Natural killer cell (primary cell): ENCODE results near the gene TNNI3. TPM values are rescaled to one million over a fixed set of nuclear protein-coding genes. Genes with fewer than 3 reads are reported as not detected.
"Not testable (repeated sequence)": the region's sequence is repeated elsewhere in the genome, so short reads cannot be mapped to it uniquely, and the experiment has no call there.

Experiments used
- ATAC-seq, 3 donors: fragments of 150-1000 bp in 2 of 3; fragments of 200-7000 bp in 1 of 3; cut with Tn5 transposase; 1 replicate in 1 of 3; 2 replicates in 2 of 3; pipeline ENCODE4 v1.10.0; 2021; ENCODE audit warnings: mild to moderate bottlenecking in 2 of 3, moderate library complexity in 2 of 3
- DNase-seq, 2 donors: peaks; one replicate each; pipeline versions ENCODE4 v3.0.0 to v3.0.0-alpha.2; 2013 to 2021; ENCODE audit warnings: mixed read lengths in 1 of 2
- H3K27ac ChIP-seq: one replicate; pipeline ENCODE4 v1.5.1; 2013; ENCODE audit warnings: mild to moderate bottlenecking, low read length
- H3K27me3 ChIP-seq: one replicate; pipeline ENCODE4 v1.6.1; 2013; ENCODE audit warnings: low read length; ENCODE audit not compliant: control insufficient read depth, insufficient read depth
- H3K36me3 ChIP-seq: one replicate; pipeline ENCODE4 v1.6.1; 2013; ENCODE audit warnings: low read length; ENCODE audit not compliant: control insufficient read depth, insufficient read depth
- H3K4me1 ChIP-seq: one replicate; pipeline ENCODE4 v1.6.1; 2013; ENCODE audit warnings: low read length; ENCODE audit not compliant: control insufficient read depth, insufficient read depth
- H3K4me3 ChIP-seq: one replicate; pipeline ENCODE4 v1.5.1; 2013; ENCODE audit warnings: low read length
- H3K9me3 ChIP-seq: one replicate; pipeline ENCODE4 v1.6.1; 2013; ENCODE audit warnings: low read length; ENCODE audit not compliant: control insufficient read depth, insufficient read depth
- H3K27ac Mint-ChIP-seq, 2 donors: one replicate each; pipeline ENCODE4 v1.8.0; 2022; ENCODE audit warnings: mild to moderate bottlenecking in 2 of 2, mixed read lengths in 2 of 2, moderate library complexity in 1 of 2
- H3K27me3 Mint-ChIP-seq, 2 donors: one replicate each; pipeline ENCODE4 v1.8.0; 2022; ENCODE audit warnings: low read depth in 2 of 2, mixed read lengths in 2 of 2
- H3K36me3 Mint-ChIP-seq: one replicate; pipeline ENCODE4 v1.8.0; 2022; ENCODE audit warnings: mixed read lengths
- H3K4me1 Mint-ChIP-seq, 2 donors: one replicate each; pipeline ENCODE4 v1.8.0; 2022; ENCODE audit warnings: mixed read lengths in 2 of 2
- H3K4me3 Mint-ChIP-seq: one replicate; pipeline ENCODE4 v1.8.0; 2022; ENCODE audit warnings: mild to moderate bottlenecking, moderate library complexity, mixed read lengths
- H3K9me3 Mint-ChIP-seq, 2 donors: one replicate each; pipeline ENCODE4 v1.8.0; 2022; ENCODE audit warnings: mixed read lengths in 2 of 2
- WGBS: methylation state at CpG from one replicate; pipeline ENCODE4 v1.1.7; 2013; ENCODE audit warnings: missing lambda C conversion rate; ENCODE audit not compliant: insufficient coverage; 5-methylcytosine and 5-hydroxymethylcytosine counted together
- intact Hi-C: fragments of 100-400 bp; cut with micrococcal nuclease; formaldehyde crosslinking; loops from one replicate; pipeline ENCODE4 v1.14.2; 2022
- total RNA-seq, 4 donors: library from RNA; stranded (reverse); fragments of 120-200 nt in 1 of 4; gene quantifications; one replicate each; pipeline versions ENCODE4 v1.2.3 to v1.2.4, GENCODE V29; 2013 to 2022
- TF ChIP-seq, protein P1 (sequence below): fragments of 200-600 bp; IDR thresholded peaks from one replicate; pipeline ENCODE4 v1.8.0; 2022; ENCODE audit warnings: antibody characterized with exemption

TNNI3 gene
- total RNA-seq, 3 donors from 2014 or later (not counting 1 experiment from before 2014, with no cell fraction given): 0.94 TPM; not detected in 2

DNA sequence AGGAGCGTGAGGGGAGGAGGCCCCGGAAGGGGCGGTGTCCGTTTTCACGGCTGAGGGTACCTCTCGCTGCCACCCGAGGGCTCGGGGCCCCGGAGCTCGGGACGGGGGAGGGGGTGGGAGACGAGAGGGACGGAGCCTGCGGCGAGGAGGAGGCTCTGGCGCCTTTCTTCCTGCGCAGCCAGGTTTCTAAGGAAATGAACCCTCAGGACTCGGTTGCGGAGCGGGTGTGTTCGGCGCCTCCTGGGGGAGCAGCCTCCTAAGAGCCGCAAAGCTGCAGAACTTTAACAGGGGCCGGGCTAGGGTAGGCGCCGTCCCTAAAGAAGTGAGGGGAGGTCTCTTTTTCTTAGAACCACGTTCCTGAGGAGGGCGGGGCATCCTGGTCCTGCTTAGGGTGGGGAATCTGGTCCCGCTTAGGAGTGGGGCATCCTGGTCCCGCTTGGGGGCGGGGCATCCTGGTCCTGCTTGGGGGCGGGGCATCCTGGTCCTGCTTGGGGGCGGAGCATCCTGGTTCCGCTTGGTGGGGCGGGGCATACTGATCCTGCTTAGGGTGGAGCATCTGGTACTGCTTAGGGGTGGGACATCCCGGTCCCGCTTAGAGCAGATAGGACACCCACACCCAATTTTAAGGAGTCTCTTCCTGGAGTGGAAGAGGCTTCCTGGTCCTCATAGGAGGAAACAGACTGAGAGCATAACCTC is 16.3 kb upstream of the TNNI3 start:
- Histone ChIP-seq H3K27ac (no peak overlapping the region), H3K4me3 (peak overlapping the region; percentile 39), H3K27me3 (peaks cover 44% of the 10 kb centered on the region), H3K36me3 (no peaks in the 10 kb centered on the region), H3K4me1 (peaks cover 22% of the 10 kb centered on the region), H3K9me3 (no peaks in the 10 kb centered on the region)
- TF ChIP-seq, protein P1, sequence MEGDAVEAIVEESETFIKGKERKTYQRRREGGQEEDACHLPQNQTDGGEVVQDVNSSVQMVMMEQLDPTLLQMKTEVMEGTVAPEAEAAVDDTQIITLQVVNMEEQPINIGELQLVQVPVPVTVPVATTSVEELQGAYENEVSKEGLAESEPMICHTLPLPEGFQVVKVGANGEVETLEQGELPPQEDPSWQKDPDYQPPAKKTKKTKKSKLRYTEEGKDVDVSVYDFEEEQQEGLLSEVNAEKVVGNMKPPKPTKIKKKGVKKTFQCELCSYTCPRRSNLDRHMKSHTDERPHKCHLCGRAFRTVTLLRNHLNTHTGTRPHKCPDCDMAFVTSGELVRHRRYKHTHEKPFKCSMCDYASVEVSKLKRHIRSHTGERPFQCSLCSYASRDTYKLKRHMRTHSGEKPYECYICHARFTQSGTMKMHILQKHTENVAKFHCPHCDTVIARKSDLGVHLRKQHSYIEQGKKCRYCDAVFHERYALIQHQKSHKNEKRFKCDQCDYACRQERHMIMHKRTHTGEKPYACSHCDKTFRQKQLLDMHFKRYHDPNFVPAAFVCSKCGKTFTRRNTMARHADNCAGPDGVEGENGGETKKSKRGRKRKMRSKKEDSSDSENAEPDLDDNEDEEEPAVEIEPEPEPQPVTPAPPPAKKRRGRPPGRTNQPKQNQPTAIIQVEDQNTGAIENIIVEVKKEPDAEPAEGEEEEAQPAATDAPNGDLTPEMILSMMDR: no peak
- DNase-seq (peak in 1 of 2 donors; percentile 51), ATAC-seq (peak; percentile 27 to 53 (median 46))
- peak overlapping the region; percentile 61 for H3K4me3 Mint-ChIP-seq
- H3K9me3 Mint-ChIP-seq: no peaks in the 10 kb centered on the region
- H3K36me3 Mint-ChIP-seq: no peaks in the 10 kb centered on the region
- WGBS: under 1% methylated on average over 35 of the region's 37 CpGs
- H3K27me3 Mint-ChIP-seq: peaks cover 58 to 72% of the 10 kb centered on the region in 2 donors
- peak overlapping the region in 1 of 2 donors; percentile 58 for H3K27ac Mint-ChIP-seq
- peaks cover 12 to 30% of the 10 kb centered on the region in 2 donors for H3K4me1 Mint-ChIP-seq
- intact Hi-C loops: no loop called here

DNA sequence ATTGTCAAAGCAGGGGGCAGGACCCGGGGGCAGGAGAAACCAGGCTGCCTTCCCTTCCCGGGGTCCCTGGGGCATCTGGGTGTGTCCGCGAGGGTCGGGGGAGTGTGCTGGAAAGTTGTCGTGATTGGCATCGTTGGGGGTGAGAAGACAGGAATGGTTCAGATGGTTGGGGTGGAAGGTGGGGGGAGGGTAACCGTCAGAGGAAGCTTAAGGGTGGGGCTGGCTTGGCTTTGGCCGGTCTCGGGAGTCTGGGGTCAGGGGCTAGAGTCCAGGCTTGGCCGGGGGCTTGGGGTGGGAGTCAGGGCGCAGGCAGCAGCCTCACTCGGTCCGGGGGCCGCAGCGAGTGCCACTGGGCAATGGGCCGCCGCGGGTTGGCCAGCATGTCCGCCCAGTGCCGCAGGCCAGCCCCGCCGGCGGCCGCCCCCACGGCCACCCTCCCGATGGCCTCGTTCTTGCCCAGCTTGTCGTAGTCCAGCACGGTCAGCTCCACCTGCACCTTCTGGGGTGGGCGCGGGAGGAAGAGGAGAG is 15.7 kb upstream of the TNNI3 start:
- Histone ChIP-seq H3K4me1 (peaks cover 18% of the 10 kb centered on the region), H3K27me3 (peaks cover 44% of the 10 kb centered on the region), H3K36me3 (no peaks in the 10 kb centered on the region), H3K9me3 (no peaks in the 10 kb centered on the region), H3K27ac (no peak overlapping the region), H3K4me3 (peak overlapping the region; percentile 39)
- 4% methylated on average over 32 of the region's 32 CpGs for WGBS
- H3K27ac Mint-ChIP-seq: peak overlapping the region in 1 of 2 donors; percentile 58
- ATAC-seq: no peak
- peak overlapping the region; percentile 80 for H3K4me3 Mint-ChIP-seq
- DNase-seq: no peak
- H3K27me3 Mint-ChIP-seq: peaks cover 52 to 73% of the 10 kb centered on the region in 2 donors
- no peaks in the 10 kb centered on the region for H3K9me3 Mint-ChIP-seq
- TF ChIP-seq, protein P1: no peak
- H3K36me3 Mint-ChIP-seq: no peaks in the 10 kb centered on the region
- peaks cover 9 to 24% of the 10 kb centered on the region in 2 donors for H3K4me1 Mint-ChIP-seq
- intact Hi-C loops: no loop called here

GRCh38 chr19:55172741-55173140 is 15.2 kb upstream of the TNNI3 start:
- Mint-ChIP-seq H3K27ac (peak overlapping the region in 1 of 2 donors; percentile 58), H3K9me3 (no peaks in the 10 kb centered on the region), H3K4me1 (peaks cover 9 to 24% of the 10 kb centered on the region in 2 donors), H3K27me3 (peaks cover 55 to 70% of the 10 kb centered on the region in 2 donors), H3K4me3 (peak overlapping the region; percentile 80), H3K36me3 (no peaks in the 10 kb centered on the region)
- H3K4me3 ChIP-seq: no peak overlapping the region
- WGBS: 25% methylated on average over 11 of the region's 12 CpGs
- peaks cover 18% of the 10 kb centered on the region for H3K4me1 ChIP-seq
- DNase-seq: no peak
- H3K36me3 ChIP-seq: no peaks in the 10 kb centered on the region
- no peak overlapping the region for H3K27ac ChIP-seq
- no peaks in the 10 kb centered on the region for H3K9me3 ChIP-seq
- ATAC-seq: no peak
- intact Hi-C loops: no loop called here
- TF ChIP-seq, protein P1: no peak
- H3K27me3 ChIP-seq: peaks cover 42% of the 10 kb centered on the region

GRCh38 chr19:55172318-55172717 is 14.8 kb upstream of the TNNI3 start:
- intact Hi-C loops, H3K36me3 ChIP-seq, ATAC-seq, H3K9me3 Mint-ChIP-seq, H3K27ac ChIP-seq, H3K27ac Mint-ChIP-seq, DNase-seq, H3K9me3 ChIP-seq, H3K4me3 ChIP-seq, H3K36me3 Mint-ChIP-seq: not testable (repeated sequence)
- H3K27me3 Mint-ChIP-seq: peaks cover 59 to 70% of the 10 kb centered on the region in 2 donors
- Histone ChIP-seq H3K4me1 (peaks cover 18% of the 10 kb centered on the region), H3K27me3 (peaks cover 44% of the 10 kb centered on the region)
- H3K4me1 Mint-ChIP-seq: peaks cover 9 to 24% of the 10 kb centered on the region in 2 donors
- WGBS: 63% methylated on average over 4 of the region's 9 CpGs
- peak overlapping the region; percentile 80 for H3K4me3 Mint-ChIP-seq
